ENCODE measurements around the gene RAB8A. TPM values are rescaled to one million over a fixed set of nuclear protein-coding genes. Genes with fewer than 3 reads are reported as not detected.
A peak's percentile ranks its signal among the peaks of the same experiment; 100 is the strongest.

RAB8A gene
- total RNA-seq, 1 experiment from 2014 or later: 126 TPM

DNA sequence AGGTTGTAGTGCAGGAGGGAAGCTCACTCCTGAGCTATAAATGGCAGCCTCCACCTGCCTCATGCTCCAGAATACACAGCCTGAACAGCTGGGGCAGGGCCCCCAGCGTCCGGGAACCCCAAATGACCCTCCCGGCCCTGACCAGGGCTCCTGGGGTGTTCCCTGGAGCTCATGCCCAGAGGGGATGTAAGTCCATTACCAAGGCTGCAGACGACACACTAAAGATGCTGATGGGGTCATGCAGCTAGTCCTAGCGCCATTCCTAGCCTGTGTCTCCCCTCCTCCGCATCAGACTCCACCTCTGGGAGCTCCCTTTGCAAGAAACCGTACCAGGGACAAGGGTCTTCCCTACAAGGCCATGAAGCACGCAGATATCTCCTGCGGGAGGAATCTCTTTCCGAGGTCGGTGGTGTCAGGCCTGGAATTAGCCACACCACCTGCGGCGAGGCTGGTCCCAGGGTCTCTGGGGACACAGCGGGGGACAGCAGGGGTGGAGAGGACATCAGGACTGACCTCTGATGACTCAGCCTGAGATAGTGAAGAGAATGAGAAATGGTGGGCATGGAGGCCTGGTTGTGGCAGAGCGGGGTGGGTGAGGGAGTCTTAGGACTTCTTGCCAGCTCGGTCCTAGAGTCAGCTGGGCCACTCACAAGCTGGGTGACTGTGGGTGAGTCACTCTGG lies 47.3 kb upstream of the RAB8A start:
- Histone ChIP-seq H3K9me3 (ENCODE audit: low read depth, low read length, poor library complexity, severe bottlenecking) (no peaks in the 10 kb centered on the region), H3K4me3 (ENCODE audit: low read depth, low read length, poor library complexity, severe bottlenecking) (no peak overlapping the region), H3K27ac (ENCODE audit: low read depth, low read length, poor library complexity, severe bottlenecking) (no peak overlapping the region), H3K36me3 (ENCODE audit: insufficient read depth, low read length, poor library complexity, severe bottlenecking) (no peaks in the 10 kb centered on the region), H3K27me3 (replicated peaks; ENCODE audit: insufficient read depth, low read depth, low read length, poor library complexity) (no peaks in the 10 kb centered on the region), H3K4me1 (ENCODE audit: insufficient read depth, low read length, poor library complexity, severe bottlenecking) (peaks cover 5% of the 10 kb centered on the region)
- POLR2A ChIA-PET (ENCODE audit: low non-redundant PET): interaction anchor here (0.5 kb wide), 1 partner anchor 15 kb away, joined by 4 read pairs; no protein-coding TSS in a partner anchor
- no peak for DNase-seq (ENCODE audit: low spot score)
- BruUV-seq (replicated peaks): no TSS peak
- intact Hi-C loops (cut with micrococcal nuclease; ENCODE audit: unreplicated experiment): no loop called here
- CTCF ChIA-PET: interaction anchor here (0.6 kb wide), 1 partner anchor 319 kb away, joined by 10 read pairs; no protein-coding TSS in a partner anchor
- TF ChIP-seq, protein P1, sequence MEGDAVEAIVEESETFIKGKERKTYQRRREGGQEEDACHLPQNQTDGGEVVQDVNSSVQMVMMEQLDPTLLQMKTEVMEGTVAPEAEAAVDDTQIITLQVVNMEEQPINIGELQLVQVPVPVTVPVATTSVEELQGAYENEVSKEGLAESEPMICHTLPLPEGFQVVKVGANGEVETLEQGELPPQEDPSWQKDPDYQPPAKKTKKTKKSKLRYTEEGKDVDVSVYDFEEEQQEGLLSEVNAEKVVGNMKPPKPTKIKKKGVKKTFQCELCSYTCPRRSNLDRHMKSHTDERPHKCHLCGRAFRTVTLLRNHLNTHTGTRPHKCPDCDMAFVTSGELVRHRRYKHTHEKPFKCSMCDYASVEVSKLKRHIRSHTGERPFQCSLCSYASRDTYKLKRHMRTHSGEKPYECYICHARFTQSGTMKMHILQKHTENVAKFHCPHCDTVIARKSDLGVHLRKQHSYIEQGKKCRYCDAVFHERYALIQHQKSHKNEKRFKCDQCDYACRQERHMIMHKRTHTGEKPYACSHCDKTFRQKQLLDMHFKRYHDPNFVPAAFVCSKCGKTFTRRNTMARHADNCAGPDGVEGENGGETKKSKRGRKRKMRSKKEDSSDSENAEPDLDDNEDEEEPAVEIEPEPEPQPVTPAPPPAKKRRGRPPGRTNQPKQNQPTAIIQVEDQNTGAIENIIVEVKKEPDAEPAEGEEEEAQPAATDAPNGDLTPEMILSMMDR (conservative IDR thresholded peaks at IDR 0.05; ENCODE audit: low read depth, low read length): no peak
- no peak for TF ChIP-seq EZH2 (IDR thresholded peaks at IDR 0.05; ENCODE audit: borderline replicate concordance, low read depth, low read length, poor library complexity, severe bottlenecking)

DNA sequence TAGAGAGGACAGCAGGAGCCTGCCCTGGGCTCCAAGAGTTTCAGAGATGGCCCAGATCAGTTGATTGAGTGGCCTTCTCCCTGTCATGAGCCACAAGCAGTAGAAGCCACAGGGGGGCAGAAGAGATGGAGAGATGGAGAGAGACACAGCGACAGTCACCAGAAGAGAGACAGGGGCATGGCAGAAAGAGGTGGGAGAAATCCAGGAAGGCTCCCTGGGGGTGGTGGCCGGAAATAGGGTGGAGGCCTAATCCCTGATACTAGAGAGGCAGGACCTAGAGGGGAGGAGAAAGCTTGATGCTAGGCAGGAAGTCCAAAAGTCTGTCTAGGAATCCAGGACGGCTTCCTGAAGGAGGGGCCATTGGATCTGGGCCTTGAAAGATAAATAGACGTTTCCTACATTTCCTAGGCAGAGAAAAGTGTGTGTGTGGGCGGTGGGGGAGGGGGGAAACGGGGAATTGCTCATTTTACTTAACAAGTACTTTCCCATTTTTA lies 45.0 kb upstream of the RAB8A start:
- no peaks in the 10 kb centered on the region for H3K9me3 ChIP-seq (ENCODE audit: low read depth, low read length, poor library complexity, severe bottlenecking)
- H3K27me3 ChIP-seq (replicated peaks; ENCODE audit: insufficient read depth, low read depth, low read length, poor library complexity): no peaks in the 10 kb centered on the region
- no TSS peak for BruUV-seq (replicated peaks)
- DNase-seq (ENCODE audit: low spot score): peak; percentile 77
- TF ChIP-seq, protein P1 (conservative IDR thresholded peaks at IDR 0.05; ENCODE audit: low read depth, low read length): peak; percentile 43
- TF ChIP-seq EZH2 (IDR thresholded peaks at IDR 0.05; ENCODE audit: borderline replicate concordance, low read depth, low read length, poor library complexity, severe bottlenecking): no peak
- H3K36me3 ChIP-seq (ENCODE audit: insufficient read depth, low read length, poor library complexity, severe bottlenecking): no peaks in the 10 kb centered on the region
- no peak overlapping the region for H3K4me3 ChIP-seq (ENCODE audit: low read depth, low read length, poor library complexity, severe bottlenecking)
- peaks cover 5% of the 10 kb centered on the region for H3K4me1 ChIP-seq (ENCODE audit: insufficient read depth, low read length, poor library complexity, severe bottlenecking)
- POLR2A ChIA-PET (ENCODE audit: low non-redundant PET): no interaction called here
- CTCF ChIA-PET: interaction anchor here (0.6 to 1.6 kb wide), 2 partner anchors 25 to 119 kb away, joined by 3 to 4 read pairs; partner anchors contain the start of gene FAM32A
- intact Hi-C loops (cut with micrococcal nuclease; ENCODE audit: unreplicated experiment): no loop called here
- H3K27ac ChIP-seq (ENCODE audit: low read depth, low read length, poor library complexity, severe bottlenecking): no peak overlapping the region

DNA sequence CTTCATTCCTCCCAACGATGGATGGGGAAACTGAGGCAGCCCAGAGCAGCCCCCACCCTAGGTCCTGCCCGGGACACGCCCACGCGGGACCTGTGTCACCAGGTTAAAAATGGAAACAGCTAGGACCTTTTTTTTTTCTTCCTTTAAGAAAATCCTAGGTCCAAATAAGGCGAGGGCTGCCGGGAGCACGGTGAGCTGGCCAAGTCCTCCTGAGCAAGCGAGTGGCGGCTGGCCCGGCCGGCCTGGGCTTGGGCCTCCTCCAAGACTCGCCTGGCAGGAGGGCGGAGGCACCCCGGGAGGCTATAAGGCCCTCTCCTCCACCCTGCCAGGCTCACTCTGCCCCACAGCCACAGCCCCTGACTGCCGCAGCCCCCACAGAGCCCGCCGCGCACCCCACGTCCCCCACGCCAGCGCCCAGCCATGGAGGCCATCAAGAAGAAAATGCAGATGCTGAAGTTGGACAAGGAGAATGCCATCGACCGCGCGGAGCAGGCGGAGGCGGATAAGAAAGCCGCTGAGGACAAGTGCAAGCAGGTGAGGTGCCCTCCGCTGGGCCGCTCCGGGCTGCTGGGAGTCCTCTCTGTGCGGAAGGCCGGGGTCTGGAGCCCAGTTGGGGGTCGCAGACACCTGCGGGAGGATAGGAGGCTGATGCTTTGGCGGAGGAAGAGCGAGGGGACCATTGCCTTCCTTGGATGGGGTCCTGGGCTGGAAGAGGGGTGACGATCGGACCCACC lies 44.3 kb upstream of the RAB8A start:
- no peak for DNase-seq (ENCODE audit: low spot score)
- Histone ChIP-seq H3K4me1 (ENCODE audit: insufficient read depth, low read length, poor library complexity, severe bottlenecking) (peaks cover 5% of the 10 kb centered on the region), H3K27ac (ENCODE audit: low read depth, low read length, poor library complexity, severe bottlenecking) (no peak overlapping the region), H3K9me3 (ENCODE audit: low read depth, low read length, poor library complexity, severe bottlenecking) (no peaks in the 10 kb centered on the region), H3K36me3 (ENCODE audit: insufficient read depth, low read length, poor library complexity, severe bottlenecking) (no peaks in the 10 kb centered on the region), H3K4me3 (ENCODE audit: low read depth, low read length, poor library complexity, severe bottlenecking) (no peak overlapping the region), H3K27me3 (replicated peaks; ENCODE audit: insufficient read depth, low read depth, low read length, poor library complexity) (no peaks in the 10 kb centered on the region)
- BruUV-seq (replicated peaks): no TSS peak
- intact Hi-C loops (cut with micrococcal nuclease; ENCODE audit: unreplicated experiment): no loop called here
- CTCF ChIA-PET: interaction anchor here (0.6 to 1.6 kb wide), 2 partner anchors 26 to 118 kb away, joined by 3 to 4 read pairs; partner anchors contain the start of gene FAM32A
- POLR2A ChIA-PET (ENCODE audit: low non-redundant PET): interaction anchor here (0.6 kb wide), 1 partner anchor 637 kb away, joined by 3 read pairs; no protein-coding TSS in a partner anchor
- TF ChIP-seq, protein P1 (conservative IDR thresholded peaks at IDR 0.05; ENCODE audit: low read depth, low read length): no peak
- no peak for TF ChIP-seq EZH2 (IDR thresholded peaks at IDR 0.05; ENCODE audit: borderline replicate concordance, low read depth, low read length, poor library complexity, severe bottlenecking)

Measured in A673 (cell line).